Testis (tissue), 3 donors: ENCODE results near the gene GATA1. TPM values are rescaled to one million over a fixed set of nuclear protein-coding genes. Genes with fewer than 3 reads are reported as not detected.

ENCODE experiments used
- DNase-seq: peaks from one replicate; pipeline ENCODE4 v3.0.0-alpha.2; 2019
- H3K27ac ChIP-seq, 2 donors: fragments of 200-600 bp; sonication (generic); one replicate each; pipeline ENCODE4 v1.5.1; 2019
- H3K27me3 ChIP-seq: fragments of 200-600 bp; sonication (generic); one replicate; pipeline ENCODE4 v1.5.1; 2019
- H3K36me3 ChIP-seq: fragments of 200-600 bp; sonication (generic); one replicate; pipeline ENCODE4 v1.5.1; 2017; ENCODE audit warnings: low read depth; ENCODE audit errors: missing control alignments
- H3K4me1 ChIP-seq: fragments of 200-600 bp; sonication (generic); one replicate; pipeline ENCODE4 v1.5.1; 2019
- H3K4me3 ChIP-seq, 2 donors: fragments of 200-600 bp; sonication (generic); one replicate each; pipeline ENCODE4 v1.5.1; 2017 to 2019
- H3K9me3 ChIP-seq: fragments of 200-600 bp; sonication (generic); one replicate; pipeline ENCODE4 v1.5.1; 2017
- POLR2A ChIP-seq: fragments of 450-650 bp; IDR thresholded peaks from one replicate; pipeline ENCODE4 v1.6.1; 2017; ENCODE audit warnings: antibody characterized with exemption, mild to moderate bottlenecking, moderate library complexity
- WGBS, 2 donors: methylation state at CpG; one replicate each; pipeline ENCODE4 v1.1.5; 2018; 5-methylcytosine and 5-hydroxymethylcytosine counted together
- intact Hi-C: fragments of 100-400 bp; cut with DNase I; formaldehyde crosslinking; loops from one replicate; pipeline ENCODE4 v1.15.1; 2023; ENCODE audit warnings: low total_unique reads
- polyA plus RNA-seq: library from polyadenylated mRNA; stranded (reverse); fragments of 350-450 nt; fragmentation: Illumina TruSeq; extraction: RNeasy Lipid Tissue Mini Kit (QIAGEN cat#74804); gene quantifications from one replicate; pipeline ENCODE4 v1.2.3, GENCODE V29; 2014; ENCODE audit warnings: low read depth, low replicate concordance; ENCODE audit not compliant: insufficient read depth
- total RNA-seq, 2 donors: library from RNA; depleted of rRNA; stranded (reverse); fragments of >200 nt; gene quantifications; one replicate each; pipeline ENCODE4 v1.2.3, GENCODE V29; 2016
- TF ChIP-seq, protein P1 (sequence below), 3 experiments: fragments of 450-650 bp in 2 of 3; fragments of 200-600 bp in 1 of 3; sonication (generic) in 1 of 3; IDR thresholded peaks; one replicate each; pipeline ENCODE4 v1.5.1; 2016 to 2019; ENCODE audit warnings: antibody characterized with exemption in 3 of 3, mild to moderate bottlenecking in 2 of 3, moderate library complexity in 1 of 3

Gene GATA1
- total and polyA plus RNA-seq, 3 donors from 2014 or later: 0.24 to 1.3 TPM; not detected in 1

DNA sequence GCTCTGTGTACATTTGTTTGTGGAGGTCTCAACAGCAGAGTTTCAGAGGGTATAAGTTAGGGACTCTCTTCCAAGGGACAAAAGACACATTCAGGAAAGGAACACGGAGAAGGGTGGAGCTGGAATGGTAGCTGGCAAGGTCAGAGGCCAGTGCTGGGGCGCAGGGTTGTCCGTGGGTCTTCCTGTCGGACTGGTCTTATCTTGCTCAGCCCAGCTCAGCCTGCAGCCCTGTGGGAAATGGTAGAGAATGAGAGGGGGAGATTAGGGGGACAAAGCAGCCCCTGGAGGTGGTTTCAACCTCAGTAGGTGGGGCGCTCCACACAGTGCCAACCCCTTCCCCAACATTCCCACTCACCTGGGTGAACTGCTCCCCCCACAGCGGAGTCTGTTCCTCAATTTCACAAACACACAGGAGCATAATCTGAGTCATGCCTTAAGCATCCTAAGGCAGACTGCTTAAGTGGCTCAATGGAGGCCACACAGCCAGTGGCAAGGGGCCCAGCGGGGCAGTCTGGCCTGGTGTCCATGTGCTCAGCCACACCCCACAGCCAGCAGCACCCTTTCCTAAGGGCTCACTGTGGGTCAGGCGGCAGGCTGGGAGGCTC lies 8.6 kb downstream of the GATA1 start:
- DNase-seq: no peak
- TF ChIP-seq POLR2A: no peak
- TF ChIP-seq, protein P1, sequence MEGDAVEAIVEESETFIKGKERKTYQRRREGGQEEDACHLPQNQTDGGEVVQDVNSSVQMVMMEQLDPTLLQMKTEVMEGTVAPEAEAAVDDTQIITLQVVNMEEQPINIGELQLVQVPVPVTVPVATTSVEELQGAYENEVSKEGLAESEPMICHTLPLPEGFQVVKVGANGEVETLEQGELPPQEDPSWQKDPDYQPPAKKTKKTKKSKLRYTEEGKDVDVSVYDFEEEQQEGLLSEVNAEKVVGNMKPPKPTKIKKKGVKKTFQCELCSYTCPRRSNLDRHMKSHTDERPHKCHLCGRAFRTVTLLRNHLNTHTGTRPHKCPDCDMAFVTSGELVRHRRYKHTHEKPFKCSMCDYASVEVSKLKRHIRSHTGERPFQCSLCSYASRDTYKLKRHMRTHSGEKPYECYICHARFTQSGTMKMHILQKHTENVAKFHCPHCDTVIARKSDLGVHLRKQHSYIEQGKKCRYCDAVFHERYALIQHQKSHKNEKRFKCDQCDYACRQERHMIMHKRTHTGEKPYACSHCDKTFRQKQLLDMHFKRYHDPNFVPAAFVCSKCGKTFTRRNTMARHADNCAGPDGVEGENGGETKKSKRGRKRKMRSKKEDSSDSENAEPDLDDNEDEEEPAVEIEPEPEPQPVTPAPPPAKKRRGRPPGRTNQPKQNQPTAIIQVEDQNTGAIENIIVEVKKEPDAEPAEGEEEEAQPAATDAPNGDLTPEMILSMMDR (IDR thresholded peaks at IDR 0.05): no peak
- H3K27ac ChIP-seq: no peak overlapping the region
- no peaks in the 10 kb centered on the region for H3K27me3 ChIP-seq
- intact Hi-C loops: no loop called here
- H3K4me3 ChIP-seq: no peak overlapping the region
- no peaks in the 10 kb centered on the region for H3K4me1 ChIP-seq
- 72 to 76% methylated on average over 5 to 8 of the region's 8 CpGs for WGBS, 2 donors
- no peaks in the 10 kb centered on the region for H3K9me3 ChIP-seq
- no peaks in the 10 kb centered on the region for H3K36me3 ChIP-seq

DNA sequence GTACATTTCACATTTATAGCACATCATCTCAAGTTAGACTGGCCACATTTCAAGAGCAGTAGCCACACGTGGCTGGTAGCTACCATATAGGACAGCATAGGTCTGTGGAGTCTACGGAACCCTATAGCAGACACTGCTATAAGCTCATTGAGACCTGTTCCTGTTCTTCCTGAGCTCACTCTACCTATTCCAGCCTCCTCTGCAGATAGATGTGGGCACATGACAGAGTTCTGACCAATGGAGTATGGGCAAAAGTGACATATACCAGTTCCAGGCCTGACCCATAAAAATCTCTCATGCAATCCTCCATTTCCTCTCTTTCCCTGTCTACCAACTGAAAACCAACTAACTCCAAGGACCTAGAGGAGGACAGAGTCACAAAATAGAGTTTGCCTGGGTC lies 11.9 kb downstream of the GATA1 start:
- intact Hi-C loops: no loop called here
- no peaks in the 10 kb centered on the region for H3K36me3 ChIP-seq
- WGBS, 2 donors: 80 to 88% methylated on average over 2 of the region's 2 CpGs
- no peak overlapping the region for H3K4me3 ChIP-seq
- H3K27ac ChIP-seq: no peak overlapping the region
- no peaks in the 10 kb centered on the region for H3K27me3 ChIP-seq
- no peaks in the 10 kb centered on the region for H3K9me3 ChIP-seq
- H3K4me1 ChIP-seq: no peaks in the 10 kb centered on the region
- no peak for TF ChIP-seq POLR2A
- TF ChIP-seq, protein P1 (IDR thresholded peaks at IDR 0.05): no peak
- no peak for DNase-seq

DNA sequence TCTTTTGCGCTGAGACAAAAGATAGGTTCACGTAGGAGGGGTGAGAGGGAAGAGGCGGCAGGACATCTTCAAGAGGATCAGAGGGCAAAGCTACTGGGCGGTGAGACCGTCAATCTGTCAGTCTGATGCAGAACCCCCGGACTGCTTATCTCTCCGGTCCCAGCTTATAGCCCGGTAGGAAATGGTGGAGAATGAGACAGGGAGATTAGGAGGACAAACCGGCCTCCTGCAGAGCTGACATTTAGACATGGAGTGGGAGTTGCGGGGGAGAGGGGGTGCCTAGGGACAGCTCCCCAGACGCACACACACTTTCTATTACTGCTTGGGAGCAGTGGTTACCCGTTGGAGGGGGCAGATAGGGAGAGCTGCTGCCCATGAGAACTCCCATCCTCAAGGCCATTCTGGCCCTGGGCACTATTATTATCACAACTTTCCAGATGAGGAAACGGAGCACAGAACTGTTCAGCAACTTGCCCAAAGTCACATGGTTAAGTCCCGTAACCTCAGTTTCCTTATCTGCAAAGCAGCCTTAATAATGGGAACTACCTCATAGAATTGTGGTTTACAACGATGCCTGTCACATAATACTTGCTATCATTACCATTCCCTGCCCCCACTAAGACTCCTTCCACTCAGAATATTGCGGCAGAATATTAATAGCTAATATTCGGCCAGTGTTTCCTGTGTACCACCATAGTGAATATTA lies 14.3 kb downstream of the GATA1 start:
- Histone ChIP-seq H3K4me3 (peak overlapping the region; percentile 66 to 76), H3K27me3 (no peaks in the 10 kb centered on the region), H3K27ac (peak overlapping the region; percentile 89 to 92), H3K9me3 (no peaks in the 10 kb centered on the region), H3K36me3 (no peaks in the 10 kb centered on the region), H3K4me1 (no peaks in the 10 kb centered on the region)
- TF ChIP-seq, protein P1 (IDR thresholded peaks at IDR 0.05): no peak
- no peak for TF ChIP-seq POLR2A
- peak; percentile 18 for DNase-seq
- 9 to 12% methylated on average over 11 to 17 of the region's 17 CpGs for WGBS, 2 donors
- intact Hi-C loops: no loop called here

DNA sequence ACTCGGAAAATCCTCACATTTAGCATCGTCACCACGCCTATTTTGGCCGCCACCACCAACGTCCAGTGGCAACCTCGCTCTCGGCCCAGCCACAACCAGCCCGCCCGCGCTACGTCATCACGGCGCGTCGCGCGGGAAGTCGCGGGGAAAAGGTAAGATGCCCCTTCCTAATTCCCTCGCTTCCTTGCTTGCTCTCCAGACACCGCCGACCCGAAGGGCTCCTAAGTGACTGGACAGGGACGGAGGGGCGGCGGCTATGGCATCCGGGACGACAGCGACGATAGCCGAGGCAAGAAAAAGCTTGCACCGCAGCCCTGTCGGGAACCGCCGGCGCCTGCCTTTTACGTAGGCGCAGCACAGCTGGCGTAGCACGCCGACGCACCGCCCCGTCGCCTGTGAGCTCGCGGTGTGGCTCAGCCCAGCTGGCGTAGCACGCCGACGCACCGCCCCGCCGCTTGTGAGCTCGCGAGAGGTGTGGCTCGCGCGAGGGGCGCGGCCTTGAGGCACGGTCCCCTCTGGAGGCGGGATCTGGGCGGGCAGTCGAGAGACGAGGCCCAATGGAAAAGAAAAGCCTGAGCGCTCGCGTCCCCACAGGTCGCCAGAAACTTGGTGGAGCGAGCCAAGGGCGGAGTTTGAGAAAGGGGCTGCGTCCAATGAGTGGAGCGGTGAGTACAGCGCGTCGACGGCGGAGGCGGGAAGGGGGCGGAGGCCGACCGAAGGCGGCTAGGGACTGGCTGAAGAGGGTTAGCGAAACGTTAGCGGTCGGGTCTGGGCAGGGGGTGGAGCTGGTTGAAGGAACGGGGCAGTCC lies 15.1 kb downstream of the GATA1 start, which contains the start of gene HDAC6:
Gene HDAC6 (plus strand): TSS at position 788 of the 809 bp plus-strand sequence. CDS start 626 bp downstream, outside the sequence.
- 0% methylated on average over 4 to 55 of the region's 89 CpGs for WGBS, 2 donors
- TF ChIP-seq POLR2A: peak; percentile 7
- TF ChIP-seq, protein P1 (IDR thresholded peaks at IDR 0.05): no peak

More for the DNA sequence above, 15.1 kb downstream of the GATA1 start, which contains the start of gene HDAC6:
- H3K4me3 ChIP-seq: peak within 1 kb of the TSS; percentile 66 to 76
- H3K27me3 ChIP-seq: no peaks in the 10 kb centered on the region
- H3K9me3 ChIP-seq: no peaks in the 10 kb centered on the region
- no peaks in the 10 kb centered on the region for H3K36me3 ChIP-seq
- H3K27ac ChIP-seq: peak within 1 kb of the TSS; percentile 92 to 96
- intact Hi-C loops: no loop called here
- H3K4me1 ChIP-seq: no peaks in the 10 kb centered on the region
- peak; percentile 97 for DNase-seq
